Hepatocyte (in vitro differentiated cells): ENCODE measurements around the gene PRPF6.

Source experiments
- EZH2phosphoT487 ChIP-seq: fragments of 200-600 bp; sonication (generic); IDR thresholded peaks from one replicate; pipeline ENCODE4 v1.6.1; 2018; ENCODE audit warnings: antibody characterized with exemption, mild to moderate bottlenecking, low read depth, moderate library complexity; ENCODE audit not compliant: unreplicated experiment, severe bottlenecking
- TF ChIP-seq, protein P1 (sequence below): fragments of 200-600 bp; sonication (generic); IDR thresholded peaks from 2 replicates; pipeline ENCODE4 v1.5.1; 2016; ENCODE audit warnings: antibody characterized with exemption, mild to moderate bottlenecking; ENCODE audit not compliant: poor library complexity

DNA sequence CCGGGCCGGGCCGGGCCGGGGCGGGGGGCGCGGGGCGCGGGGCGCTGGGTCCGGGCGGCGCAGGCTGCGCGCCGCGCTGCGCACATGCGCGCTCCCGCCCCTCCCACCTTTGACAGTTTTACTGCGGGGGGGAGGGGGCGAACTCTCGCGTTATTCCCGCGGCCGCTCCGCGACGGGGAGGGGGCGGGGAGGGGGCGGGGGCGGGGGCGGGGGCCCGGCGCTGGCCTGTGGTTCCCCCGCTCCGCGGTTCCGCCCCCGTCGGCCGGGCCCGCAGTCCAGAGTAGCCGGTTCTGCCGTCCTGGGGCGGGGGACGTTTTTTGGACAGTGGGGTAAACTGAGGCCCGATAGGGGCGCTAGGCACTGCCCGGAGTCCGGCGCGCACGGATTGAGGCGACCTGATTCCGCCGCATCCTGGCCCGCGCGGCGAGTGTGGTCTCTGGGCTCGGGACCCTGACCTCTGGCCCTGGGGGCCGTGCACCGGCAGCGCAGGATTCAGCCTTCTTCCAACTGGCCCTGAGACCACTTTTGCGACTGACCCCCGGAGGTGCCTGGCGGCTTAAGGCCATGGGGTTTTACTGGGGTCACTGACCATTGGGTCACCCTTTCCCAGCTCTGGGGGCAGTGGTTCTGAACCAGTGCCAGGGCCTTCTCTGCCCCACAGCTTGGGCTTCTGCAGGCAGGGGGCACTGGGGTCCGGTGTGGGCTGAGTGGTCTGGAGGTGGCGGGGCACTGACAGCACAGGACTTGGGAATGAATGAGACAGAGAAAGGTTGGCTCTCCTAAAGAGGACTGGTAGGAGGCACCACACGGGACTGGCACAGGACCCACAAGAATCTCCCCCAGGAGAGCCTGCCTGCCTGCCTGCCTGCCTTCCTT lies 10.9 kb upstream of the PRPF6 start, which contains the start of gene ZNF512B:
- TF ChIP-seq, protein P1, sequence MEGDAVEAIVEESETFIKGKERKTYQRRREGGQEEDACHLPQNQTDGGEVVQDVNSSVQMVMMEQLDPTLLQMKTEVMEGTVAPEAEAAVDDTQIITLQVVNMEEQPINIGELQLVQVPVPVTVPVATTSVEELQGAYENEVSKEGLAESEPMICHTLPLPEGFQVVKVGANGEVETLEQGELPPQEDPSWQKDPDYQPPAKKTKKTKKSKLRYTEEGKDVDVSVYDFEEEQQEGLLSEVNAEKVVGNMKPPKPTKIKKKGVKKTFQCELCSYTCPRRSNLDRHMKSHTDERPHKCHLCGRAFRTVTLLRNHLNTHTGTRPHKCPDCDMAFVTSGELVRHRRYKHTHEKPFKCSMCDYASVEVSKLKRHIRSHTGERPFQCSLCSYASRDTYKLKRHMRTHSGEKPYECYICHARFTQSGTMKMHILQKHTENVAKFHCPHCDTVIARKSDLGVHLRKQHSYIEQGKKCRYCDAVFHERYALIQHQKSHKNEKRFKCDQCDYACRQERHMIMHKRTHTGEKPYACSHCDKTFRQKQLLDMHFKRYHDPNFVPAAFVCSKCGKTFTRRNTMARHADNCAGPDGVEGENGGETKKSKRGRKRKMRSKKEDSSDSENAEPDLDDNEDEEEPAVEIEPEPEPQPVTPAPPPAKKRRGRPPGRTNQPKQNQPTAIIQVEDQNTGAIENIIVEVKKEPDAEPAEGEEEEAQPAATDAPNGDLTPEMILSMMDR = no peak
- TF ChIP-seq EZH2phosphoT487 = no peak
